ENCODE measurements around the gene MND1. TPM values are rescaled to one million over a fixed set of nuclear protein-coding genes. Genes with fewer than 3 reads are reported as not detected.
A peak's percentile ranks its signal among the peaks of the same experiment; 100 is the strongest.

Gene MND1
- total RNA-seq, 1 experiment from 2014 or later: 19.3 TPM

- no peak for DNase-seq (ENCODE audit: low read depth in 1 of 2, low spot score in 2 of 2)
- Histone ChIP-seq H3K4me3 (no peak overlapping the region), H3K4me1 (replicated peaks) (peaks cover 6% of the 10 kb centered on the region; the same call in 1 of the 2 replicates), H3K27me3 (replicated peaks) (no peaks in the 10 kb centered on the region), H3K36me3 (no peaks in the 10 kb centered on the region), H3K9me3 (replicated peaks) (no peaks in the 10 kb centered on the region), H3K27ac (no peak overlapping the region)
Observed at GRCh38 chr4:153419673-153420278, 75.3 kb downstream of the MND1 start.

- no peaks in the 10 kb centered on the region for H3K36me3 ChIP-seq
- no peaks in the 10 kb centered on the region for H3K9me3 ChIP-seq (replicated peaks)
- peaks cover 6% of the 10 kb centered on the region; the same call in 1 of the 2 replicates for H3K4me1 ChIP-seq (replicated peaks)
- no peak for DNase-seq (ENCODE audit: low read depth in 1 of 2, low spot score in 2 of 2)
- no peaks in the 10 kb centered on the region for H3K27me3 ChIP-seq (replicated peaks)
- H3K27ac ChIP-seq: no peak overlapping the region
- H3K4me3 ChIP-seq: no peak overlapping the region
Observed at GRCh38 chr4:153420361-153420760, 75.9 kb downstream of the MND1 start.

GRCh38 chr4:153421941-153422340 is 77.5 kb downstream of the MND1 start:
- Histone ChIP-seq H3K9me3 (replicated peaks) (no peaks in the 10 kb centered on the region), H3K4me3 (no peak overlapping the region), H3K27me3 (replicated peaks) (no peaks in the 10 kb centered on the region), H3K4me1 (replicated peaks) (peaks cover 6% of the 10 kb centered on the region; the same call in 1 of the 2 replicates), H3K27ac (no peak overlapping the region), H3K36me3 (no peaks in the 10 kb centered on the region)
- no peak for DNase-seq (ENCODE audit: low read depth in 1 of 2, low spot score in 2 of 2)

GRCh38 chr4:153426207-153426885 is 81.9 kb downstream of the MND1 start:
- no peaks in the 10 kb centered on the region for H3K36me3 ChIP-seq
- DNase-seq (ENCODE audit: low read depth in 1 of 2, low spot score in 2 of 2): no peak
- H3K27me3 ChIP-seq (replicated peaks): no peaks in the 10 kb centered on the region
- H3K27ac ChIP-seq: no peak overlapping the region
- H3K4me1 ChIP-seq (replicated peaks): peaks cover 22% of the 10 kb centered on the region
- no peak overlapping the region for H3K4me3 ChIP-seq
- no peaks in the 10 kb centered on the region for H3K9me3 ChIP-seq (replicated peaks)

GRCh38 chr4:153427363-153428071 is 83.0 kb downstream of the MND1 start:
- peak in 1 of 2 experiments; percentile 35 for DNase-seq (ENCODE audit: low read depth in 1 of 2, low spot score in 2 of 2)

GRCh38 chr4:153428941-153429475 is 84.5 kb downstream of the MND1 start:
- H3K36me3 ChIP-seq: no peaks in the 10 kb centered on the region
- no peak for DNase-seq (ENCODE audit: low read depth in 1 of 2, low spot score in 2 of 2)
- H3K4me3 ChIP-seq: no peak overlapping the region
- H3K27ac ChIP-seq: no peak overlapping the region
- no peaks in the 10 kb centered on the region for H3K9me3 ChIP-seq (replicated peaks)
- no peaks in the 10 kb centered on the region for H3K27me3 ChIP-seq (replicated peaks)
- H3K4me1 ChIP-seq (replicated peaks): peaks cover 22% of the 10 kb centered on the region

More at GRCh38 chr4:153427363-153428071, 83.0 kb downstream of the MND1 start:
- no peak overlapping the region for H3K27ac ChIP-seq
- H3K27me3 ChIP-seq (replicated peaks): no peaks in the 10 kb centered on the region
- no peaks in the 10 kb centered on the region for H3K36me3 ChIP-seq
- H3K4me1 ChIP-seq (replicated peaks): peaks cover 22% of the 10 kb centered on the region
- H3K4me3 ChIP-seq: no peak overlapping the region
- H3K9me3 ChIP-seq (replicated peaks): no peaks in the 10 kb centered on the region

GRCh38 chr4:153432965-153433753 is 88.7 kb downstream of the MND1 start:
- Histone ChIP-seq H3K9me3 (replicated peaks) (no peaks in the 10 kb centered on the region), H3K4me3 (no peak overlapping the region), H3K4me1 (replicated peaks) (peaks cover 13% of the 10 kb centered on the region), H3K36me3 (no peaks in the 10 kb centered on the region), H3K27me3 (replicated peaks) (no peaks in the 10 kb centered on the region), H3K27ac (no peak overlapping the region)
- DNase-seq (ENCODE audit: low read depth in 1 of 2, low spot score in 2 of 2): peak; percentile 50 to 51

GRCh38 chr4:153433754-153434105 is 89.2 kb downstream of the MND1 start:
- Histone ChIP-seq H3K4me3 (no peak overlapping the region), H3K36me3 (no peaks in the 10 kb centered on the region), H3K27me3 (replicated peaks) (no peaks in the 10 kb centered on the region), H3K27ac (no peak overlapping the region), H3K4me1 (replicated peaks) (peaks cover 8% of the 10 kb centered on the region), H3K9me3 (replicated peaks) (no peaks in the 10 kb centered on the region)
- no peak for DNase-seq (ENCODE audit: low read depth in 1 of 2, low spot score in 2 of 2)

- Histone ChIP-seq H3K4me1 (replicated peaks) (peaks cover 5% of the 10 kb centered on the region), H3K9me3 (replicated peaks) (no peaks in the 10 kb centered on the region), H3K27ac (no peak overlapping the region), H3K4me3 (no peak overlapping the region), H3K27me3 (replicated peaks) (no peaks in the 10 kb centered on the region), H3K36me3 (no peaks in the 10 kb centered on the region)
- no peak for DNase-seq (ENCODE audit: low read depth in 1 of 2, low spot score in 2 of 2)
Observed at GRCh38 chr4:153434190-153434589, 89.7 kb downstream of the MND1 start.

GRCh38 chr4:153438916-153439756 is 94.6 kb downstream of the MND1 start:
- no peak overlapping the region for H3K27ac ChIP-seq
- H3K4me3 ChIP-seq: no peak overlapping the region
- DNase-seq (ENCODE audit: low read depth in 1 of 2, low spot score in 2 of 2): peak in 1 of 2 experiments; percentile 6

GRCh38 chr4:153439831-153440230 is 95.3 kb downstream of the MND1 start:
- Histone ChIP-seq H3K27me3 (replicated peaks) (no peaks in the 10 kb centered on the region), H3K4me3 (no peak overlapping the region), H3K36me3 (no peaks in the 10 kb centered on the region), H3K4me1 (replicated peaks) (no peaks in the 10 kb centered on the region), H3K27ac (no peak overlapping the region), H3K9me3 (replicated peaks) (no peaks in the 10 kb centered on the region)
- peak in 1 of 2 experiments; percentile 11 for DNase-seq (ENCODE audit: low read depth in 1 of 2, low spot score in 2 of 2)

More at GRCh38 chr4:153438916-153439756, 94.6 kb downstream of the MND1 start:
- H3K27me3 ChIP-seq (replicated peaks): no peaks in the 10 kb centered on the region
- H3K36me3 ChIP-seq: no peaks in the 10 kb centered on the region
- H3K9me3 ChIP-seq (replicated peaks): no peaks in the 10 kb centered on the region
- no peaks in the 10 kb centered on the region for H3K4me1 ChIP-seq (replicated peaks)

- Histone ChIP-seq H3K4me3 (no peak overlapping the region), H3K36me3 (no peaks in the 10 kb centered on the region), H3K27me3 (replicated peaks) (no peaks in the 10 kb centered on the region), H3K9me3 (replicated peaks) (no peaks in the 10 kb centered on the region), H3K27ac (no peak overlapping the region), H3K4me1 (replicated peaks) (no peaks in the 10 kb centered on the region)
- no peak for DNase-seq (ENCODE audit: low read depth in 1 of 2, low spot score in 2 of 2)
Observed at GRCh38 chr4:153440475-153440874, 96.0 kb downstream of the MND1 start.
